ENCODE data around the gene ASL.

GRCh38 chr7:66119245-66119850, 43.7 kb downstream of the ASL start:
- no peak for TF ChIP-seq EZH2 (IDR thresholded peaks at IDR 0.05; ENCODE audit: borderline replicate concordance, low read length)
- TF ChIP-seq CTCF (conservative IDR thresholded peaks at IDR 0.05 in 1 of 2, IDR thresholded peaks at IDR 0.05 in 1 of 2; ENCODE audit: extremely low read depth in 1 of 2, insufficient read depth in 1 of 2, low read depth in 1 of 2, low read length in 2 of 2), result no peak

Measured in mammary epithelial cell (primary cell).